ES-I3 (cell line): ENCODE measurements around the gene SLC7A8.

ENCODE experiments used
- H3K36me3 ChIP-seq: 2 replicates; pipeline ENCODE4 v1.6.1; 2013; ENCODE audit warnings: mild to moderate bottlenecking, low read length, control low read depth, moderate library complexity; ENCODE audit not compliant: insufficient read depth
- H3K4me1 ChIP-seq: 2 replicates; pipeline ENCODE4 v1.6.1; 2013; ENCODE audit warnings: mild to moderate bottlenecking, control low read depth, low read length; ENCODE audit not compliant: insufficient read depth
- H3K9ac ChIP-seq: 2 replicates; pipeline ENCODE4 v1.6.1; 2013; ENCODE audit warnings: low read depth, mild to moderate bottlenecking, low read length, moderate library complexity
- H3K9me3 ChIP-seq: 2 replicates; pipeline ENCODE4 v1.6.1; 2013; ENCODE audit warnings: mild to moderate bottlenecking, low read length, moderate library complexity; ENCODE audit not compliant: control insufficient read depth, insufficient read depth

SLC7A8 gene

GRCh38 chr14:23125011-23125410 is 58.4 kb downstream of the SLC7A8 start:
- Histone ChIP-seq H3K9me3 (no peaks in the 10 kb centered on the region), H3K4me1 (peaks cover 13% of the 10 kb centered on the region), H3K36me3 (no peaks in the 10 kb centered on the region; the same call in 1 of the 2 replicates), H3K9ac (no peak overlapping the region)

GRCh38 chr14:23124337-23124954 is 59.0 kb downstream of the SLC7A8 start:
- Histone ChIP-seq H3K9me3 (no peaks in the 10 kb centered on the region), H3K4me1 (peaks cover 17% of the 10 kb centered on the region), H3K9ac (no peak overlapping the region), H3K36me3 (no peaks in the 10 kb centered on the region)

DNA sequence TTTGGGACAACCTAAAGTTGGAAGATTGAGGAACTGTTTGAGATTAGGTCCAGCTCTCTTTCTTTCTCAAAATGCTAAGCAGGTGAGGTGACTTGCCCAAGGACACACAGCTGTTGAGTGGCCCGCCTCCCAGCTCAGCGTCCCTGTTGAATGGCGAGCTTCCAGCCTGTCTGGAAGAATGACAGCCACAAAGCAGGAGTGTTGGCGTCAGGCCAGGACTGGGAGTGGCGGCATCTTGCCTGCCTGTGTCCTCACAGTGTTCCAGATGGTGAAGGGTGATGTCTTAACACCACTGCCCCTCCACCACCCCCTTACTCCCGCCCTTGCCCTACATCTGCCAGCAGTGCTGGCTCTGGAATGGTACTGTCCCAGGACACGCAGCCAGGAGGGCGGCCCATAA is 60.0 kb downstream of the SLC7A8 start:
- no peak overlapping the region for H3K9ac ChIP-seq
- H3K4me1 ChIP-seq, result peaks cover 17% of the 10 kb centered on the region
- no peaks in the 10 kb centered on the region for H3K36me3 ChIP-seq
- H3K9me3 ChIP-seq, result no peaks in the 10 kb centered on the region

GRCh38 chr14:23122086-23122485 is 61.4 kb downstream of the SLC7A8 start:
- no peak overlapping the region for H3K9ac ChIP-seq
- H3K4me1 ChIP-seq, result peaks cover 17% of the 10 kb centered on the region
- no peaks in the 10 kb centered on the region for H3K9me3 ChIP-seq
- no peaks in the 10 kb centered on the region for H3K36me3 ChIP-seq

- Histone ChIP-seq H3K36me3 (no peaks in the 10 kb centered on the region), H3K9ac (no peak overlapping the region), H3K4me1 (peaks cover 17% of the 10 kb centered on the region)
These were observed 62.1 kb downstream of the SLC7A8 start for GRCh38 chr14:23121361-23121771.

GRCh38 chr14:23120541-23121251 is 62.8 kb downstream of the SLC7A8 start:
- H3K4me1 ChIP-seq, result peaks cover 17% of the 10 kb centered on the region
- H3K9me3 ChIP-seq, result no peaks in the 10 kb centered on the region

More at GRCh38 chr14:23121361-23121771, 62.1 kb downstream of the SLC7A8 start:
- H3K9me3 ChIP-seq, result no peaks in the 10 kb centered on the region

DNA sequence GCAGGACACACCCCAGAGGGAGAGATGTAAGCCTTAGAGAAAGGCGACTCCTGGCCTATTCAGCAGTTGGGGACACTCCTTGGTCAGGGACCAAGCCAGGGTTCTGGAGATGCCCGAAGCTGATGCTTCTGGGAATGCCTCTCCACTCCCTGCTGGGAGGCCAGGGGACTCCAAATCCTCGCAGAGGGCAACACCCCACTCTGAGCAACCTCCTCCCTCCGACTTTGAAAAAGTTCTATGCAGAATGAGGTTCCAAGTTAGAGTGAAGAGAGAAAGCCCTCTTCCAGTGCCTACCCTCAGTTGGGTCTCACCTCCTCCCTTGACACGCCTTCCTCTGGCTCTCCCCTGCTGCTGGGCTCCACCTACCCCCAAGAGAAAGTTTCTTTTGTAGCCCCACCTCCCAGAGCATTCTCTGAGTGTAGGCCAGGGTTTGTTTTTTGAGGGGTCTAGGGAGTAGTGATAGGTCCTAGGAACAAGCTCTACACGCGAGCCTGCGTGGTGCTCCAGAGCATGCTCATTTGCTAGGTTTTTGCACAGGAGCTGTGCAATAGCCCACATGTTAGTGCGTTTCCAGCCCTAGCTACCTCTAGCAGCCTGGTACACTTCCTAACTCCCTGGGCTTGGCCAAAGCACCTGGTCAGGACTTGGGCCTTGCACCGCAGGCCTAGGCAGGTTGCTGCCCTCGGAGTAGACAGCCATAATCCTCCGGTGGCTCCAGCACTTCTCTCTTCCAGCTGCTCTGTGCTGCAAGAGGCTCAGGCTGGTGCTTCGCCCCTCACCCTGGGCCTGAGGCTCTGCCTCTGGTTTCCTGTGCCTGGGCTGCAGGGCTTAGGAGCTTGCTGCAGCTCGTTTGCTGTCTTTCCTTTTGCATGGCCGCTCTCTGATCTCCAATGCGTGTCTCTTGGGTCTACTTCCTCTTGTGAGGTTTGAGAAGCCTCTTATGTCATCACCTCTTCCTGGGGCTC is 63.8 kb downstream of the SLC7A8 start:
- no peaks in the 10 kb centered on the region for H3K9me3 ChIP-seq
- H3K4me1 ChIP-seq, result peaks cover 17% of the 10 kb centered on the region
- no peaks in the 10 kb centered on the region for H3K36me3 ChIP-seq
- H3K9ac ChIP-seq, result no peak overlapping the region

More at GRCh38 chr14:23120541-23121251, 62.8 kb downstream of the SLC7A8 start:
- Histone ChIP-seq H3K36me3 (no peaks in the 10 kb centered on the region), H3K9ac (no peak overlapping the region)

GRCh38 chr14:23118506-23119362 is 64.7 kb downstream of the SLC7A8 start, which contains the start of gene CEBPE:
Gene CEBPE, minus strand, starts transcription at chr14:23119255. Its CDS starts 164 bp downstream, at chr14:23119091.
- Histone ChIP-seq H3K36me3 (no peaks in the 10 kb centered on the region), H3K9me3 (no peaks in the 10 kb centered on the region), H3K9ac (no peak within 1 kb of the TSS), H3K4me1 (peaks cover 25% of the 10 kb centered on the region)

- H3K36me3 ChIP-seq, result no peaks in the 10 kb centered on the region
- H3K9ac ChIP-seq, result no peak overlapping the region
- peaks cover 36% of the 10 kb centered on the region for H3K4me1 ChIP-seq
- H3K9me3 ChIP-seq, result no peaks in the 10 kb centered on the region
These were observed 66.0 kb downstream of the SLC7A8 start for GRCh38 chr14:23117371-23118020.

DNA sequence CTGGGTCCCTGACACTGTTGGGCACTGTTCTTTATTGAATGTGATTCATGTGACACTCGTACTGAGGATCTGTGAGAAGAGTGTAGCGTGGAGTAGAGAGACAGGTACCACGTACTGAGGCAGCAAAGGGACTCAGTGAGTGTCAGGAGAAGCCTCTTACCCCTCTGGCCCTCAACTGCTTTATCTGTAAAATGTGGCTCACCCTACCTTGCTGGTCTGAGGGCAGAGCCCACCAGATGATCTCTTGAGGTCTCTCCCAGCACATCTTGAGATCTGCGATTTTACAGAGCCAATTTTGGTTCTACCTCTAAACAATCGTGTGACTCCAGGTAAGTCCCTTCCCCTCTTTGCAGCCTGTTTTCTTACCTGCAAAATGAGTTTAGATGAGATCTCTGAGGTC is 67.5 kb downstream of the SLC7A8 start:
- peaks cover 25% of the 10 kb centered on the region for H3K4me1 ChIP-seq
- no peaks in the 10 kb centered on the region for H3K9me3 ChIP-seq
- H3K36me3 ChIP-seq, result no peaks in the 10 kb centered on the region
- no peak overlapping the region for H3K9ac ChIP-seq

- peaks cover 25% of the 10 kb centered on the region for H3K4me1 ChIP-seq
- no peaks in the 10 kb centered on the region for H3K9me3 ChIP-seq
- no peaks in the 10 kb centered on the region for H3K36me3 ChIP-seq
- H3K9ac ChIP-seq, result no peak overlapping the region
These were observed 68.3 kb downstream of the SLC7A8 start for GRCh38 chr14:23115039-23115731.

GRCh38 chr14:23114669-23115038 is 68.8 kb downstream of the SLC7A8 start:
- Histone ChIP-seq H3K9me3 (no peaks in the 10 kb centered on the region), H3K36me3 (no peaks in the 10 kb centered on the region), H3K9ac (no peak overlapping the region), H3K4me1 (peaks cover 20% of the 10 kb centered on the region)

DNA sequence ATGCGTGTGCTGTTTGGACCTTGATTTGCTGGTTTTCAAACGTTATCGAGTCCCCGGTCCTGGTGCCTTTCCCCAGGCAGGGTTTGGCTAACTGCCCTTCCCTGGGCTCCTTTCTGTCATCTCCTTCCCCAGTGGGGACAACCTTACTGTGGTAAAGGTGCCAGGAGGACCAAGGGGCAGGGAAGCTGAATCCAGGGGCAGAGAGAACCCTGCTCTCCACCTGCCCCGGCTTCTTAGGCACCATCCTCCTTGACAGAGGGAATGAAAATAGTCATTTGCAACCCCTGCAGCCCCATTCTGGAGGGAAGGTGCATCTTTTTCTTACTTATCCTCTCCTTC is 69.4 kb downstream of the SLC7A8 start:
- Histone ChIP-seq H3K9me3 (no peaks in the 10 kb centered on the region), H3K9ac (no peak overlapping the region), H3K36me3 (no peaks in the 10 kb centered on the region), H3K4me1 (peaks cover 19% of the 10 kb centered on the region)
